Neural progenitor cell (in vitro differentiated cells): ENCODE measurements around the gene CD74.

Experiments used
- EZH2phosphoT487 ChIP-seq: fragments of 200-600 bp; sonication (generic); IDR thresholded peaks from 2 replicates; pipeline ENCODE4 v1.6.1; 2017; ENCODE audit warnings: antibody characterized with exemption
- TF ChIP-seq, protein P1 (sequence below): fragments of 200-600 bp; sonication (generic); IDR thresholded peaks from 2 replicates; pipeline ENCODE4 v1.5.1; 2017; ENCODE audit warnings: antibody characterized with exemption, mild to moderate bottlenecking

- TF ChIP-seq, protein P1, sequence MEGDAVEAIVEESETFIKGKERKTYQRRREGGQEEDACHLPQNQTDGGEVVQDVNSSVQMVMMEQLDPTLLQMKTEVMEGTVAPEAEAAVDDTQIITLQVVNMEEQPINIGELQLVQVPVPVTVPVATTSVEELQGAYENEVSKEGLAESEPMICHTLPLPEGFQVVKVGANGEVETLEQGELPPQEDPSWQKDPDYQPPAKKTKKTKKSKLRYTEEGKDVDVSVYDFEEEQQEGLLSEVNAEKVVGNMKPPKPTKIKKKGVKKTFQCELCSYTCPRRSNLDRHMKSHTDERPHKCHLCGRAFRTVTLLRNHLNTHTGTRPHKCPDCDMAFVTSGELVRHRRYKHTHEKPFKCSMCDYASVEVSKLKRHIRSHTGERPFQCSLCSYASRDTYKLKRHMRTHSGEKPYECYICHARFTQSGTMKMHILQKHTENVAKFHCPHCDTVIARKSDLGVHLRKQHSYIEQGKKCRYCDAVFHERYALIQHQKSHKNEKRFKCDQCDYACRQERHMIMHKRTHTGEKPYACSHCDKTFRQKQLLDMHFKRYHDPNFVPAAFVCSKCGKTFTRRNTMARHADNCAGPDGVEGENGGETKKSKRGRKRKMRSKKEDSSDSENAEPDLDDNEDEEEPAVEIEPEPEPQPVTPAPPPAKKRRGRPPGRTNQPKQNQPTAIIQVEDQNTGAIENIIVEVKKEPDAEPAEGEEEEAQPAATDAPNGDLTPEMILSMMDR = no peak
- no peak for TF ChIP-seq EZH2phosphoT487
Measured at GRCh38 chr5:150396267-150396666, 16.4 kb downstream of the CD74 start.
